HG03460 (cell line): Measurements from ENCODE around the gene GOLGA2.

Experiments used
- ATAC-seq: cut with Tn5 transposase; IDR thresholded peaks from one replicate; pipeline ENCODE4 v1.9.1; 2021; ENCODE audit not compliant: unreplicated experiment

GOLGA2 gene

DNA sequence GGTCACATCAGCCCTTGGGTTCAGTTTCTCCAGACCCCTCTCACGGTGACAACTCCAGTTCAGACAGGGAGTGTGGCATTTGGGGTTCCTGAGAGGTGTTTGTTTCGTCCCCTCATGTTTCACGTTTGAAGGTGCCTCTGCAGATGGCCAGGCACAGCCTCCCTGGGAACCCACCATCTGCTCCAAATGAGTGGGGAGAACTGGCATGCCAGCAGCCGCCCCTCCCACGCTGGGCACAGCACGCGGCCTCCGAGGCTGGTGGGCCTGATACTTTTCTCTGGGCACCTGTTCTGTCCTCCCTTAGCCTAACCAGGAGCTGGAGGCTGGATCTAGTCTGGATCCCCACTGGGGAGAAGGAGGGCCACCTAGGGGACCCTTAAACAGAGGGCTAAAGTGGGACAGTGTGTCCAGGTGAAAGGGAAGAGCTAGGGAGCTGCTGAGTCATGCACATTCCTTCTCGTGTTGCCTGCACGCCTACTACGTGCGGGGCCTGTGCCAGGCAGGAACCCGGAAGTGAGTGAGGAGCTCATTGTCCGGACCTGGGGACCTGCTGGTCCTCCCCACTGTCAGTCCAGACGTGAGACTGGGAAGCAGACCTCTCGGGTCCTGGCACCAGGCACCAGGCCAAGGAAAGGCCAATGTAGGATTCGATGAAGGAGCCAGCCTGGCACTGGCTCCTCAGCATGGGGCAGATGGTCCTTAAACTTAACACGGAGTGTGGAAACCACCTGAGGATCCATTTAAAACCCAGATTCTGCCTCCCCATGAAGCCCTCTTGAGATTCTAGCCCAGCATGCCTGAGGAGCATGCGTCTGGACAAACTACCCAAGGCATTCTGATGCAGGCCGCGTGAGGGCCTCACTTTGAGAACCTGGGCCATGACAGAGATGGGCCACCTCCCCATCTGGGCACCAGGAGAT, 61.0 kb downstream of the GOLGA2 start:
- ATAC-seq = no peak

- ATAC-seq = no peak
Observed at GRCh38 chr9:128213746-128214497, 61.9 kb downstream of the GOLGA2 start.

DNA sequence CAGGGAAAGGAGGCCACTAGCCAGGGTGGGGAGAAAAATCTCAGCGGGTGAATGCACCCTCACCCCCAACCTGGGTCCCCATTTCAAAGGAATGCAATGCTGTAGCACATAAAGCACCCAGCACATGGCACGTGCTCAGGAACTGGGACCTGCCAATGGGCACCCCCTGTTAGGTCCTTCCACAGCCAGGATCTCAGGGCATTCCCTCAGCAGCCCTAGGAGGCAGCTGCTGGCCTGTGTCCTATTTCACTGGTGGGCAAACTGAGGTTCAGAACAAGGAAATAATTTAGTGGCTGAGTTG, 63.9 kb downstream of the GOLGA2 start:
- no peak for ATAC-seq

DNA sequence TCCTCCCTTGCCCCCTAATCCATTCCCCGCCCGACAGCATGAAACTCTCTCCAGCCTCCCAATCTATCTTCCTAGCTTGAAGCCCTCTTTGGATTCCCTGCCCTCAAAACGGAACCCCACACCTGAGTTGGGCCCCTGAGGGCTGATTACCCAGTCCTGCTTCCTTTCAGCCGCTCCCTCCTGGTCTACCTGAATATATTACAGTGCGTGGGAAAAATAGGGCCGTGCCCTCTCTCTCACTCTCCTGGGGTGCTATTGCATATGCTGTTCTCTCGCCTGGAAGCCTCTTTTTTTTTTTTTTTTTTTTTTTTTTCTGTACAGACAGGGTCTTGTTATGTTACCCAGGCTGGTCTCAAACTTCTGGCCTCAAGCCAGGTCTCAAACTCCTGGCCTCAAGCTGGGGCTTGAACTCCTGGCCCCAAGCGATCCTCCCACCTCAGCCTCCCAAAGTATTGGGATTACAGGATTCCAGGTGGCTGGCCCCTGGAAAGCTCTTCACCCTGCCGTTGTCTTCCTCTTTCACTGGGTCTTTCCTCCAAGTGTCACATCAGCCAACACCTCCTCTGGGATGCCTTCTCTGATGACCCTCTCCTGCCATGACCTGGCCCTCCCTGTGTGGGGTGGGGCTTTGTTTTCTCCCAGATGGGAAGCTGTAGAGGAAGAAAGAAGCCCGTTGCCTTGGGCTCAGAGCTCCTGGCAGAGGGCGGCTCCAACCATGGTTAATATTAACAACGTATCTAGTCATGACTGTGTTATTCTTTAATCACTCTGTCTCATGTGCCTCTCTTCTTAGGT, 64.4 kb downstream of the GOLGA2 start:
- no peak for ATAC-seq

DNA sequence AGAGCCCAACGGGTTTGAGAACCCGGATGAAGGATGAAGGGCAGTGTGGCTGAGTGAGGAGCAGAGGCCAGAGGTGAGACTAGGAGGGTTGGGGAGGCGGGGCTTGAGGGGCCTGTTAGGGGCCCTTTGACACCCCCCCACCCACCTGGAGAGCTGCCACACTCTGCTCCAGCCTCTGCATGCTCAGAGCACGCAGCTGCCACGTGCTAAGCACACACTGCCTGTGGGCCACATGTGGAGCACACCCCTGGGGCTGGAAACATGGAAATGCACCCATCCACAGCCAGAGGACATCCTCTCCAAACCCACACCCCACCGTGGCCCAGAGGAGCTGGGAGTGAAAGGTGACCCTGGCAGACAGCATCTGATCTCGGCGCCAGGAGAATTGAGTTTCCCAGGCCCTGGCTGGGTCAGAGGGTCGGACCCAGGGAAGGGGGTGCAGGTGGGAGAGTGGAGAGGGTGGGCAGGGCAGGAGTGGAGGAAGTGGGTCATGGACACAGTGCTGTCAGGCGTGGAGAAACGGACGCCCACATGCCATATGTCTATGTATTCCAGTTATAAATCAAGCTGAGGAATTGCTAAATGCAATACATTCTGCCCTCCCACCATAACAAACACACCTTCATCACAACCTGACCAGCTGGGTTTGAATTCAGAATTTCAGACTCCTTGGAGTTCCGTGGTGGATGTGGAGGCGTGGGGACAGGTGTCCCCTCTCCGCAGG, 66.7 kb downstream of the GOLGA2 start:
- ATAC-seq = no peak

- no peak for ATAC-seq
Observed at GRCh38 chr9:128208386-128208785, 67.4 kb downstream of the GOLGA2 start.

DNA sequence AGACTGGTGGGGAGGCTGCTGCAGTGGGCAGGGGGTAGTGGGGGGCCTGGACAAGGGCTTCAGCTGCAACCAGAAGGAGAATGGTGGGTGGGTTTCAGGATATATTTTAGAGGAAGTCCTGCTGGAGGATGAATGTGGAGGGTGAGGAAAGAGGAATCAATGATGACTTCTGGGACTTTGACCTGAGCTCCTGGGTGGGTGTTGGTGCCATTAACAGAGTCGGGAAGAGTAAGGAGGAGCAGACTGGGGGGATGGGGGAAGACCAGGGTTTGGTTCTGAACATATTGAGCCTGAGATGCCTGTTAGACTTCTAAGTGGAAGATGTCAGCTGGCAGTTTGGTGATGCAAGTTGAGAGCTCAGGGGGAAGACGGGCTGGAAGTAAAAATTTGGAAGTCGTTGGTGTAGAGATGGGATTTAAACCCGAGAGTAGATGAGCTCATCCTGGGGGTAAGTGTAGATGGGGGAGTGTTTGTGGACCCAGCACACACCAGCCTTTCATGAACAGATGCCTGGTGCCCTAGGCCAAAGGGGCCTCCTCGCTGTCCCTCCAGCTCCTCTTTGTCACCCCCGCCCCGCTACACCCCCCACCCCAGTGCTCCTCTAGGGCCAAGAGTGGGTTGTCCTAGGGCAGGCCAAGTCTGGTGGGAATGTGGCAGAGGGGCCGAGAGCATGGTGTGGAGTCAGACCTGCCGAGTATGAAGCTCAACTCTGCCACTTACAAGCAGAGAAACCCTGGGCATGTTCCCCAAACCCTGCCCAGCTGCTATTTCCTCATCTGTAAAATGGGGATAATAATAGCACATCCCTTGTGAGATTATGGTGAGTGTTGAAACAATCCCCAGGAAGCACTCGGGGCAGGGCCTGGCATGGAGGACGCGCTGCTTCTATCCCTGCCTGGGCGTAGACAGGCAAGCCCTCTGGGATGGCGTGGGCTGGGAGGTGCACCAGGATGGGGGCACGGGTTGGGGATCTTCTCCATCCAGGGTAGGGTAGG, 68.6 kb downstream of the GOLGA2 start:
- ATAC-seq = no peak

- no peak for ATAC-seq
Observed at GRCh38 chr9:128206484-128206883, 69.3 kb downstream of the GOLGA2 start.
